HEK293 (cell line): ENCODE data around the gene GABRR1.

Experiments used
- CTCF ChIP-seq: fragments of 450-650 bp; formaldehyde crosslinking; IDR thresholded peaks from 2 replicates; pipeline ENCODE4 v1.5.1; 2016; ENCODE audit warnings: missing biosample characterization, missing genetic modification characterization
- ZBTB26 ChIP-seq: fragments of 450-650 bp; formaldehyde crosslinking; optimal IDR thresholded peaks from 2 replicates; pipeline ENCODE3; 2016; ENCODE audit warnings: missing biosample characterization, mild to moderate bottlenecking, missing genetic modification characterization
- ZNF138 ChIP-seq: fragments of 450-650 bp; formaldehyde crosslinking; IDR thresholded peaks from 2 replicates; pipeline ENCODE4 v1.5.1; 2016; ENCODE audit warnings: missing biosample characterization, missing genetic modification characterization, borderline replicate concordance
- ZNF146 ChIP-seq: fragments of 450-650 bp; formaldehyde crosslinking; IDR thresholded peaks from 2 replicates; pipeline ENCODE4 v1.5.1; 2016; ENCODE audit warnings: missing biosample characterization, missing genetic modification characterization
- TF ChIP-seq, protein P1 (sequence below): fragments of 450-650 bp; formaldehyde crosslinking; IDR thresholded peaks from 2 replicates; pipeline ENCODE4 v1.5.1; 2016; ENCODE audit warnings: missing biosample characterization, missing genetic modification characterization
- TF ChIP-seq, protein P2 (sequence below): fragments of 450-650 bp; formaldehyde crosslinking; IDR thresholded peaks from 2 replicates; pipeline ENCODE4 v1.5.1; 2016; ENCODE audit warnings: missing biosample characterization, missing genetic modification characterization, borderline replicate concordance
- TF ChIP-seq, protein P3 (sequence below): fragments of 450-650 bp; formaldehyde crosslinking; IDR thresholded peaks from 2 replicates; pipeline ENCODE4 v1.5.1; 2017; ENCODE audit warnings: missing biosample characterization, missing genetic modification characterization

- TF ChIP-seq CTCF (tag by site-specific recombination) (peak; percentile 25; the same call in 1 of the 2 replicates), ZBTB26 (tag by site-specific recombination) (no peak), ZNF138 (tag by site-specific recombination) (no peak), ZNF146 (tag by site-specific recombination) (no peak)
- TF ChIP-seq, protein P1, sequence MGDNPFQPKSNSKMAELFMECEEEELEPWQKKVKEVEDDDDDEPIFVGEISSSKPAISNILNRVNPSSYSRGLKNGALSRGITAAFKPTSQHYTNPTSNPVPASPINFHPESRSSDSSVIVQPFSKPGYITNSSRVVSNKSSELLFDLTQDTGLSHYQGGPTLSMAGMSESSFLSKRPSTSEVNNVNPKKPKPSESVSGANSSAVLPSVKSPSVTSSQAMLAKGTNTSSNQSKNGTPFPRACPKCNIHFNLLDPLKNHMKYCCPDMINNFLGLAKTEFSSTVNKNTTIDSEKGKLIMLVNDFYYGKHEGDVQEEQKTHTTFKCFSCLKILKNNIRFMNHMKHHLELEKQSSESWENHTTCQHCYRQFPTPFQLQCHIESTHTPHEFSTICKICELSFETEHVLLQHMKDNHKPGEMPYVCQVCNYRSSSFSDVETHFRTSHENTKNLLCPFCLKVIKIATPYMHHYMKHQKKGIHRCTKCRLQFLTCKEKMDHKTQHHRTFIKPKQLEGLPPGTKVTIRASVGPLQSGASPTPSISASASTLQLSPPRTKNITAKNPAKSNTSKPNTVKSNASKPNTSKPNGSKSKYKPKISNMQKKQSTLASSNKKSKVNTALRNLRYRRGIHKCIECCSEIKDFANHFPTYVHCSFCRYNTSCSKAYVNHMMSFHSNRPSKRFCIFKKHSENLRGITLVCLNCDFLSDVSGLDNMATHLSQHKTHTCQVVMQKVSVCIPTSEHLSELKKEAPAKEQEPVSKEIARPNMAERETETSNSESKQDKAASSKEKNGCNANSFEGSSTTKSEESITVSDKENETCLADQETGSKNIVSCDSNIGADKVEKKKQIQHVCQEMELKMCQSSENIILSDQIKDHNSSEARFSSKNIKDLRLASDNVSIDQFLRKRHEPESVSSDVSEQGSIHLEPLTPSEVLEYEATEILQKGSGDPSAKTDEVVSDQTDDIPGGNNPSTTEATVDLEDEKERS (tag by site-specific recombination): no peak
- TF ChIP-seq, protein P2, sequence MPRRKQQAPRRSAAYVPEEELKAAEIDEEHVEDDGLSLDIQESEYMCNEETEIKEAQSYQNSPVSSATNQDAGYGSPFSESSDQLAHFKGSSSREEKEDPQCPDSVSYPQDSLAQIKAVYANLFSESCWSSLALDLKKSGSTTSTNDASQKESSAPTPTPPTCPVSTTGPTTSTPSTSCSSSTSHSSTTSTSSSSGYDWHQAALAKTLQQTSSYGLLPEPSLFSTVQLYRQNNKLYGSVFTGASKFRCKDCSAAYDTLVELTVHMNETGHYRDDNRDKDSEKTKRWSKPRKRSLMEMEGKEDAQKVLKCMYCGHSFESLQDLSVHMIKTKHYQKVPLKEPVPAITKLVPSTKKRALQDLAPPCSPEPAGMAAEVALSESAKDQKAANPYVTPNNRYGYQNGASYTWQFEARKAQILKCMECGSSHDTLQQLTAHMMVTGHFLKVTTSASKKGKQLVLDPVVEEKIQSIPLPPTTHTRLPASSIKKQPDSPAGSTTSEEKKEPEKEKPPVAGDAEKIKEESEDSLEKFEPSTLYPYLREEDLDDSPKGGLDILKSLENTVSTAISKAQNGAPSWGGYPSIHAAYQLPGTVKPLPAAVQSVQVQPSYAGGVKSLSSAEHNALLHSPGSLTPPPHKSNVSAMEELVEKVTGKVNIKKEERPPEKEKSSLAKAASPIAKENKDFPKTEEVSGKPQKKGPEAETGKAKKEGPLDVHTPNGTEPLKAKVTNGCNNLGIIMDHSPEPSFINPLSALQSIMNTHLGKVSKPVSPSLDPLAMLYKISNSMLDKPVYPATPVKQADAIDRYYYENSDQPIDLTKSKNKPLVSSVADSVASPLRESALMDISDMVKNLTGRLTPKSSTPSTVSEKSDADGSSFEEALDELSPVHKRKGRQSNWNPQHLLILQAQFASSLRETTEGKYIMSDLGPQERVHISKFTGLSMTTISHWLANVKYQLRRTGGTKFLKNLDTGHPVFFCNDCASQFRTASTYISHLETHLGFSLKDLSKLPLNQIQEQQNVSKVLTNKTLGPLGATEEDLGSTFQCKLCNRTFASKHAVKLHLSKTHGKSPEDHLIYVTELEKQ: no peak
- TF ChIP-seq, protein P3, sequence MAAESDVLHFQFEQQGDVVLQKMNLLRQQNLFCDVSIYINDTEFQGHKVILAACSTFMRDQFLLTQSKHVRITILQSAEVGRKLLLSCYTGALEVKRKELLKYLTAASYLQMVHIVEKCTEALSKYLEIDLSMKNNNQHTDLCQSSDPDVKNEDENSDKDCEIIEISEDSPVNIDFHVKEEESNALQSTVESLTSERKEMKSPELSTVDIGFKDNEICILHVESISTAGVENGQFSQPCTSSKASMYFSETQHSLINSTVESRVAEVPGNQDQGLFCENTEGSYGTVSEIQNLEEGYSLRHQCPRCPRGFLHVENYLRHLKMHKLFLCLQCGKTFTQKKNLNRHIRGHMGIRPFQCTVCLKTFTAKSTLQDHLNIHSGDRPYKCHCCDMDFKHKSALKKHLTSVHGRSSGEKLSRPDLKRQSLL: no peak
Measured at GRCh38 chr6:89260832-89261231, 43.7 kb upstream of the GABRR1 start.
